Neural cell (in vitro differentiated cells): ENCODE measurements around the gene GATB.

ENCODE experiments used
- CTCF ChIP-seq: fragments of 450-650 bp; IDR thresholded peaks from 2 replicates; pipeline ENCODE4 v1.5.1; 2014; ENCODE audit warnings: antibody characterized with exemption, mild to moderate bottlenecking, moderate library complexity; ENCODE audit not compliant: poor library complexity, severe bottlenecking
- EP300 ChIP-seq: fragments of 450-650 bp; conservative IDR thresholded peaks from 2 replicates; pipeline ENCODE4 v1.6.1; 2014; ENCODE audit warnings: antibody characterized with exemption, mild to moderate bottlenecking, moderate library complexity; ENCODE audit not compliant: poor library complexity, severe bottlenecking
- POLR2AphosphoS5 ChIP-seq: IDR thresholded peaks from 2 replicates; pipeline ENCODE4 v1.6.1; 2012
- RAD21 ChIP-seq: fragments of 450-650 bp; conservative IDR thresholded peaks from 2 replicates; pipeline ENCODE4 v1.6.1; 2014; ENCODE audit warnings: antibody characterized with exemption, mild to moderate bottlenecking, moderate library complexity
- TAF1 ChIP-seq: IDR thresholded peaks from 2 replicates; pipeline ENCODE4 v1.6.1; 2012; ENCODE audit warnings: low read depth

- TF ChIP-seq POLR2AphosphoS5 (no peak), CTCF (no peak), TAF1 (no peak), EP300 (no peak), RAD21 (no peak)
Observed at GRCh38 chr4:151700566-151701316, 60.1 kb downstream of the GATB start.
